Lower leg skin (tissue), 3 donors: ENCODE measurements around the gene SMTN.

Experiments
- POLR2A ChIP-seq, 2 donors: fragments of 450-650 bp; IDR thresholded peaks; one replicate each; pipeline ENCODE4 v1.6.1; 2016 to 2017; ENCODE audit warnings: antibody characterized with exemption in 2 of 2, mild to moderate bottlenecking in 1 of 2, moderate library complexity in 1 of 2
- TF ChIP-seq, protein P1 (sequence below), 3 donors: fragments of 450-650 bp; IDR thresholded peaks; one replicate each; pipeline ENCODE4 v1.5.1; 2016; ENCODE audit warnings: antibody characterized with exemption in 3 of 3, mild to moderate bottlenecking in 3 of 3, moderate library complexity in 2 of 3

DNA sequence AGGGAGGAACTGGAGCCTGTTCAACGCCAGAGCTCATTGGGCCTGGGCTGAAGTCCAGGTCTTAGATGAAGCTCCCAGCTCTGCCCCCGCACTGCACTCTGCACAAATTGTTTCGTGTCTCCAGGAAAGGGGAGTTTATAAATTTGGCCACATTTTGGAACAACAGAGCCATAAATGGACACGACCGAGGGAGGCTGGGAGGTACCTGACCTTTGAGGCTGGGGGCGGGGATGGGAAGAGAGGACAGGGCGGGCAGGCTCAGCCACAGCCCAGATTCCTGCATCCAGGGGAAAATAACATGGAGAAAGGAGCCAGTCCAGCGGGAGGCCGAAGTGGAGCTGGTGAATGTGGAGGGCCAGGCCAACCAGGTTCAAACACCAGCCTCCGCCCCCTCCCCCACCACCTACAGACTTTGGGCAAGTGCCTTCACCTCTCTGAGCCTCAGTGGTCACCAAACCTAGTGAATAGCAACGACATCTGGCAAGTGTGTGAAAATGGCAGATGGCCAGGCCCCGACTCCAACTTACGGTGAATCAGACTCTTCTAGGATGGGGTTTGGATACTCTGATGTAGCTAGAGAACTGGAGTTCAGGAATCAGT lies 36.8 kb upstream of the SMTN start:
- TF ChIP-seq, protein P1, sequence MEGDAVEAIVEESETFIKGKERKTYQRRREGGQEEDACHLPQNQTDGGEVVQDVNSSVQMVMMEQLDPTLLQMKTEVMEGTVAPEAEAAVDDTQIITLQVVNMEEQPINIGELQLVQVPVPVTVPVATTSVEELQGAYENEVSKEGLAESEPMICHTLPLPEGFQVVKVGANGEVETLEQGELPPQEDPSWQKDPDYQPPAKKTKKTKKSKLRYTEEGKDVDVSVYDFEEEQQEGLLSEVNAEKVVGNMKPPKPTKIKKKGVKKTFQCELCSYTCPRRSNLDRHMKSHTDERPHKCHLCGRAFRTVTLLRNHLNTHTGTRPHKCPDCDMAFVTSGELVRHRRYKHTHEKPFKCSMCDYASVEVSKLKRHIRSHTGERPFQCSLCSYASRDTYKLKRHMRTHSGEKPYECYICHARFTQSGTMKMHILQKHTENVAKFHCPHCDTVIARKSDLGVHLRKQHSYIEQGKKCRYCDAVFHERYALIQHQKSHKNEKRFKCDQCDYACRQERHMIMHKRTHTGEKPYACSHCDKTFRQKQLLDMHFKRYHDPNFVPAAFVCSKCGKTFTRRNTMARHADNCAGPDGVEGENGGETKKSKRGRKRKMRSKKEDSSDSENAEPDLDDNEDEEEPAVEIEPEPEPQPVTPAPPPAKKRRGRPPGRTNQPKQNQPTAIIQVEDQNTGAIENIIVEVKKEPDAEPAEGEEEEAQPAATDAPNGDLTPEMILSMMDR (IDR thresholded peaks at IDR 0.05), result no peak
- no peak for TF ChIP-seq POLR2A (IDR thresholded peaks at IDR 0.05)
